Endometrial microvascular endothelial cells (primary cell): ENCODE data around the gene WASHC2C. TPM values are rescaled to one million over a fixed set of nuclear protein-coding genes. Genes with fewer than 3 reads are reported as not detected.
"Not testable (repeated sequence)": the region's sequence is repeated elsewhere in the genome, so short reads cannot be mapped to it uniquely, and the experiment has no call there.

Experiments
- in situ Hi-C: cut with HindIII; loops from 2 replicates; pipeline ENCODE4 v1.10.0; 2017; ENCODE audit warnings: low sequenced_read_pairs, low pct_unique_long_range_greater_than_20kb; ENCODE audit errors: inconsistent ontology term
- total RNA-seq: library from RNA; depleted of rRNA; stranded (reverse); fragments of >200 nt; gene quantifications from one replicate; pipeline ENCODE4 v1.2.3, GENCODE V29; 2015; ENCODE audit errors: inconsistent ontology term

Gene WASHC2C, protein sequence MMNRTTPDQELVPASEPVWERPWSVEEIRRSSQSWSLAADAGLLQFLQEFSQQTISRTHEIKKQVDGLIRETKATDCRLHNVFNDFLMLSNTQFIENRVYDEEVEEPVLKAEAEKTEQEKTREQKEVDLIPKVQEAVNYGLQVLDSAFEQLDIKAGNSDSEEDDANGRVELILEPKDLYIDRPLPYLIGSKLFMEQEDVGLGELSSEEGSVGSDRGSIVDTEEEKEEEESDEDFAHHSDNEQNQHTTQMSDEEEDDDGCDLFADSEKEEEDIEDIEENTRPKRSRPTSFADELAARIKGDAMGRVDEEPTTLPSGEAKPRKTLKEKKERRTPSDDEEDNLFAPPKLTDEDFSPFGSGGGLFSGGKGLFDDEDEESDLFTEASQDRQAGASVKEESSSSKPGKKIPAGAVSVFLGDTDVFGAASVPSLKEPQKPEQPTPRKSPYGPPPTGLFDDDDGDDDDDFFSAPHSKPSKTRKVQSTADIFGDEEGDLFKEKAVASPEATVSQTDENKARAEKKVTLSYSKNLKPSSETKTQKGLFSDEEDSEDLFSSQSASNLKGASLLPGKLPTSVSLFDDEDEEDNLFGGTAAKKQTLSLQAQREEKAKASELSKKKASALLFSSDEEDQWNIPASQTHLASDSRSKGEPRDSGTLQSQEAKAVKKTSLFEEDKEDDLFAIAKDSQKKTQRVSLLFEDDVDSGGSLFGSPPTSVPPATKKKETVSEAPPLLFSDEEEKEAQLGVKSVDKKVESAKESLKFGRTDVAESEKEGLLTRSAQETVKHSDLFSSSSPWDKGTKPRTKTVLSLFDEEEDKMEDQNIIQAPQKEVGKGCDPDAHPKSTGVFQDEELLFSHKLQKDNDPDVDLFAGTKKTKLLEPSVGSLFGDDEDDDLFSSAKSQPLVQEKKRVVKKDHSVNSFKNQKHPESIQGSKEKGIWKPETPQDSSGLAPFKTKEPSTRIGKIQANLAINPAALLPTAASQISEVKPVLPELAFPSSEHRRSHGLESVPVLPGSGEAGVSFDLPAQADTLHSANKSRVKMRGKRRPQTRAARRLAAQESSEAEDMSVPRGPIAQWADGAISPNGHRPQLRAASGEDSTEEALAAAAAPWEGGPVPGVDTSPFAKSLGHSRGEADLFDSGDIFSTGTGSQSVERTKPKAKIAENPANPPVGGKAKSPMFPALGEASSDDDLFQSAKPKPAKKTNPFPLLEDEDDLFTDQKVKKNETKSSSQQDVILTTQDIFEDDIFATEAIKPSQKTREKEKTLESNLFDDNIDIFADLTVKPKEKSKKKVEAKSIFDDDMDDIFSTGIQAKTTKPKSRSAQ (N-terminal part only)
- total RNA-seq: 31.2 TPM

DNA sequence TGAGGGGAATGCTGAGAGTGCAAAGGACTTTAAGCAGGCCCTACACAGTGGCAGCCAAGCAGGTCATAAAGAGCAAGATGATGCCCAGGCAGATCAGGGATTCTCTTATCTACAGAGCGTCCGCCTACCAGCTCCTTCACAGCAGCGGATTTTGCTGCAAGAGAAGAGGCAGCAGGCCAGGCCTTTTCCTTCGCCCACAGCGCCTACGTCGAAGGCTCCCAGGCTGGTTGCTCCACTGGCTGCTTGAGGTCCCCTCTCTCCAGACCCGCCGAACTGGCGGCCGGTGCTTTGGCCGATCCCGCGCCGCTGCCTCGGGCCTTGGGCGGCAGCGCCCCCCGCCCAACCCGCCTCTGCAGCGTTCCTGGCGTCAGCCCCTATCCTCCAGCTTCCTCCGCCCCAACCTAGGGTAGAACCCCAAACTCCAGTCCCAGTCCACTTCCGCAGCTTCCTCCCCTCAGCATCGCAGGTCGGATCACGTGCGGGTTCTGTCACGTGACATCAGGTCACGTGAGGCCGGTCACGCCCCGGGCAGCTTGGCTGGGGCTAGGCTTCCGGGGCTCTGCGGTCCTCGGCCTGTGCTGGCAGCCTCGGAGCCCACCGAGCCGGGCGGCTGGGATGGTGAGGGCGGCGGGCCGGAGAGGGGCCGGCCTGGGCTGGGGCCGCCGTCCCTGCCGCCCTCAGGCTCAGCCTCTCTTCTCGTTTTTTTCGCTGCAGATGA, at the start of gene WASHC2C:
WASHC2C (plus strand) TSS at position 564 of the 718 bp plus-strand sequence; CDS start at position 616, 52 bp downstream.
- in situ Hi-C loops: not testable (repeated sequence)

DNA sequence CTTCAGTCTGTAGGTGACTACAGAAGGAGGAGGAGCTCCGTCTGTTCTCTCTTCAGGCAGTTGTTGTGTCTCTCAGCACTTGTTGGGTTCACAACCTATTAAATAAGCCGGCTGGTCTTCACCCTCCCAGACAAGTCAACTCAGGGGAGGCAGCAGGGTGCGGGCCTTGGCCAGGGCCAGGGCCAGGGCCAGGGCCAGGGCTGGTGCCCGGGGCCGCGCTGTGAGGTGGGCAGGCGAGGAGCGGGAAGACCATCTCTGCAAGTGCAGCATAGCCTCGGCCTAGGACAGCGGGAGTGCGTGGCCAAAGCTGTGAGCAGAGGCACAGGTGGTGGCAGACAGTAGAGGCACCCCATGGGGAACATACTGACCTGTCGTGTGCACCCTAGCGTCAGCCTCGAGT, 48.6 kb upstream of the WASHC2C start:
- in situ Hi-C loops: not testable (repeated sequence)

DNA sequence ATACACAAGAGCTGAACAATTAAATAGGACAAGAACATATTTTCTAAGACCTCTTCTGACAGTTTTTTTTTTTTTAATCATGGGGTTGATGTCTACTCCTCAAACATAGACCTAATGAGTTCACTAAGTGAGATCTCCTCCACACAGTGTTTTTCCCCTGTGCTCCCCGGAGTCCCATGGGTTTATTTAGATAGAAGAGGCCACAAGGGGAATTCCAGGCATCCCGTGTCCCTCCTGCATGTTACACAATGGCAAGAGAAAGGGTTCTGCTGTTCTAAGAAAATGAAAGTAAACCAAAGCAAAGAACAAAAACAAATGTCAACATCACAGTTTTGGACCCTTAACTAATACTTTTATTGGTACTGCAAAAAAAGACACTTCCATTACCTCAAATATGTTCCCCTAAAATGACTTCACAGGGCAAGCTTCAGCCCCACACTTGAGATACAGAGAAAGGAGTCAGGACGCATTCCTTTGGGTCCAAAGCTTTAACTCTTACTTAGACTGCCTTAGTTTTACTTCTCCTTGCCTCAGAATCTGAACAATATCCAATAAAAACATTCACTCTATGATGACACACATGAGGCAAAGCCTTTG, 16.8 kb upstream of the WASHC2C start:
- in situ Hi-C loops: not testable (repeated sequence)

DNA sequence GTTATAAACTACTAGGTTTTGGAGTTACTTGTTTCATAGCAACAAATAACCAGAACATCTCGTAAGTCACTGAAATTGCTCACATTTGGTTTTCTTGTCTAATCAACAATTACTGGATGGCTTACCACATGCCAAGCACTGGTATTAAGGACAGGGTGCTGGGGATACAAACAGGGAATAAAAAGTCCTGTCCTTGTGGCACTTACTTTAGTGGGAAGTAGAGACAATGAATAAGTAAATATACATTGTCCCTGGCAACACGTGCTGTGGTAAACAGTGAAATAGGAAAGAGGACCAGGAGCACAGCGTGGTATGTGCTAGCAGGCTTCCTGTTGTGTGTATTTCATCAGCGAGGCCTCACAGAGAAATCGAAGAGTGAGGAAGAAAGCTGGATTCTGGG, 15.8 kb upstream of the WASHC2C start:
- in situ Hi-C loops: not testable (repeated sequence)

DNA sequence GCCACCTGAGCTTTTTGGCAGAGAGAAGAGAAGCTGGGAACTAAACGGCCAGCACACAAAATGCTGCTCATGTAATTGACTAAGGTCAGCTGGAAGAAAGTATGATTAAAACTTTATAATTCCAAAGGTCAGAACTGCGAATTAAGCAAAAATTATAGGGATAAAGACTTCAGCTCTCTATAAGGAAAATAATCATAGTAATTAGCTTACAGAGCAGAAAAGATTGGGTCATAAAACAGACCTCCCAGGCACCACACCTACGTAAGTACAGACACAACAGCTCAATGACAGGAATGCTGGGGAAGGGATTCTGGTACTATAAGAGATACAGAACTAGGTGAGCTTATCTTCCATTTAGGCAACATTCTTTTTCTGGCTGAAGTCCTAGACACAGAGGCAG, 10.0 kb upstream of the WASHC2C start:
- in situ Hi-C loops: not testable (repeated sequence)

DNA sequence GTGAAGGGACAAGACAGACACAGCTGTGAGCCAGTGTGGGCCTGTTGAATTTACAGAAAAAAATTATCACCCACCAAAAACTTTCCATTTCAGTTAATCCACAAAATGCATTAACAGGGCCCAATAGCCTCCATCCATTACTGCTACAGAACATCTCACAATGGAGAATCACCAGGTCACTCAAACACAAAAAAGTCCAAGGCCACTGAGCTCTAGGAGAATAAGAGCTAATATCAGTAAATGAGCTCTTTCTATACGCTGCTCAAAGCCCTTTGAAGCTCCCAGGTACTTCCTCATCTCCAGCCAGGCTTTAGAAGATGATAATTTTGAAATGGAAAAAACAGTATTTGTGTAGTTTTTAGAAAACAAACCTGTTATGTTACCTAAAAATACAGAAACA, 9.4 kb upstream of the WASHC2C start:
- in situ Hi-C loops: not testable (repeated sequence)

DNA sequence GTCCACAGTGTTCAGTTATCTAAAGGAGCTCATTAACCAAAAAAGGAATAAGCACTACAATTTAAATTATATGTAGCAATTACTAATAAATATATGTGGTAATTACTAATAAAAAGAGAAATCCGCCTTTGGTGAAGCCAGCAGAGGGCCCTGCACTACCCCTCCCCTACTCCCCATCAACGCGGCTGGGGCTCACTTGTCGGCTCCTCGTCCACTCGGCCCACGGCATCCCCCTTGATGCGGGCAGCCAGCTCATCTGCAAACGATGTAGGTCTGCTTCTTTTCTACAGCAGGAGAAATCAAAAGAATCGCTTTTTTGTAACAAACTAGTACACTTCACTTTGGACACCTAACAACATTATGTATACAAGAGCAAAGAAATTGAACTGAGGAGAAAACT, 5.6 kb upstream of the WASHC2C start:
- in situ Hi-C loops: not testable (repeated sequence)

DNA sequence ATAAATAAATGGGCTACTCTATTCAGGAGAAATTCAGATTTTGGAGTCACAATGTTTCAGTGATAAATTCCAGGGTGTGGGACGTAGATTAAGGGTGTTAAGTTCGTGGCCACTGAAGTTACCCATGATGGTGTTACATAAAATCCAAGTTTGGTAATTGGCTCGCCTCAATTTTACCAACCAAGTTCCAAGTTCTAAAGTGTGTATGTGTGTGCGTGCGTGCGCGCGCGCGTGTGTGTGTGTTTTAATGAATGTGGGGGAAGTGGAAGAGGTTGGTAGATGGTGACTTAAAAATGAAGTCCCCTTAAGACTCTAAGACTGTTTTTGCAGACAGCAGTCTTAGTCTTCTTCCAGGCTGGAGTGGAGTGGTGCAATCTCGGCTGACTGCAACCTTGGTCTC, 3.2 kb upstream of the WASHC2C start:
- in situ Hi-C loops: not testable (repeated sequence)

DNA sequence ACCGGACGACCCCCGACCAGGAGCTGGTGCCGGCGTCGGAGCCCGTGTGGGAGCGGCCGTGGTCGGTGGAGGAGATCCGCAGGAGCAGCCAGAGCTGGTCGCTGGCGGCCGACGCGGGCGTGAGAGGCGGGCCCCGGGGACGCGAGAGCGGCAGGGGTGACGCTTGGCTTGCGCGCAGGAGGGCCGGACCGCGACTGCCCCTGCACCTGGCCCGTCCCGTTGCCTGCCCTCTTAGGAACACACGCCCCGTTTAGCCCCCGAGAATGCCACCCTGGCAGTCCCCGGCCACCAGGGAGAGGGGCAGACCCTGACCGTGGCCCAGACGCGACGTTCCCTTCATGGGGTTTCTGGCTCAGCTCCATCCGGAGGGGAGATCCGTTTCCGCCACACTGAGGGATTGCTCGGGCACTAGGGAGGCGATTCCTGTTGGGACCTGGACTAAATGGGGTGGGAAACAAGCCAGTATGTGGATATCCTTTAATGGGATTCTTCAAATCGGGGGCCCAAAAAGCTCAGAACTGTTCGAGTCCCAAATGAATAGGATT, 427 bp downstream of the WASHC2C start:
- in situ Hi-C loops: not testable (repeated sequence)

DNA sequence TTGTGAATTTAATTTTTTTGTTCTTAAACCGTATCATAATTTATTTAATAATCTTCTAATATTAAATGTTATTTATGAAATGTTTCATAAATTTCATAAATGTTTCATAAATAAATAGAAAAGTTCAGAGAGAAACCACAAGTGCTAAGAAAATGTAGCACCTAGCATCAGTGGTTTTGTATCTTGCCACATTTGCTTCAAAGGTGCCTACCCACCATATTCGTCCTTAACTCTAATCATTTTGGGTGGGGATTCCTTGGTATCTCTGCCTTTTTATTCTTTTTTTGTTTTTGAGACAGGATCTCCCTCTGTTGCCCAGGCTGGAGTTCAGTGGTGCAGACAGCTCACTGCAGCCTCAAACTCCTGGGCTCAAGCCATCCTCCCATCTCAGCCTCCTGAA, 7.4 kb downstream of the WASHC2C start:
- in situ Hi-C loops: not testable (repeated sequence)

DNA sequence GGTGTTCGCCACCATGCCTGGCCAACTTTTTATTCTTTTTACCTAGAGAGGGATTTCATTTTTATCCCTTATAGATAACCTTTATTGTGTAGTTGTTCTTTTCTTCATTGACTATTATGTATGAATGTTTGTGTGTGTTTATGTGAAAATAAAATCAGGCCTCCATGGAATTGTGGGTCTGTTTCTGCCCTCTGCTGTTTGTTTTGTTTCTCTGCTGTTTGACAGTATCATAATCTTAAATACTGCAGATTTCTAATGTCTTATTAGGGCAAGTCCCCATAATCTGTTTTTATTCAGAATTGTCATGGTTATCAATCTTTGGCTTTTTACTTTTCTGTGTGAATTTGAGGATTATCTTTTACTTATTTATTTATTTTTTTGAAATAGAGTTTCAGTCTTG, 7.8 kb downstream of the WASHC2C start:
- in situ Hi-C loops: not testable (repeated sequence)

DNA sequence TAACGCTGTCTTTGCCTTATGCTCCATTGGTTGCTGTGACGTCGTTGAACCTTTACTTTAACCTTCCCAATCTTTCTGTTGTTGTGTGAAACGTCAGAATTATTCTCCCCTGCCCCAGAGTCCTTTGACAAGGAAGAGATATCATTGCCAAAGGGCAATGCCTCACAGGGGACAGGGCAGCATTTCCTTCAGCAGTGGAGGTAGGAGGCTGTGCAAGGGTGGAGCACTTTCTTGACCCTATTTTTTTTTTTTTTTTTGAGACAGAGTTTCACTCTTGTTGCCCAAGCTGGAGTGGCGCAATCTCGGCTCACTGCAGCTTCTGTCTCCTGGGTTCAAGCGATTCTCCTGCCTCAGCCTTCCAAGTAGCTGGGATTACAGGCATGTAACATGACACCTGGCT, 14.5 kb downstream of the WASHC2C start:
- in situ Hi-C loops: not testable (repeated sequence)

DNA sequence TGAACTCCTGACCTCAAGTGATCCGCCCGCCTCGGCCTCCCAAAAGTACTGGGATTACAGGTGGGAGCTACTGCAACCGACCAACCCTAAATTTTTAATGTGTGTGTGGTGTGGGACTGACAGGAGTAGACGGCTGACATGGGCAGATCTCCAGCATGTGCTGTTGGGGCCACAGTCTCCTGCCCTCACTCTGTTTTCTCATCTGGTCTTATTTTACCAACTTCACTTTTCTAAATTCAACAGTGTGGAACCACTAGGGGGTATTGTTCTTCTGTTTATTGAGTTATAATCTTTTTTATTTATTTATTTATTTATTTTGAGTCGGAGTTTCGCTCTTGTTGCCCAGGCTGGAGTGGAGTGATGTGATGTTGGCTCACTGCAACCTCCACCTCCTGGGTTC, 14.9 kb downstream of the WASHC2C start:
- in situ Hi-C loops: not testable (repeated sequence)

DNA sequence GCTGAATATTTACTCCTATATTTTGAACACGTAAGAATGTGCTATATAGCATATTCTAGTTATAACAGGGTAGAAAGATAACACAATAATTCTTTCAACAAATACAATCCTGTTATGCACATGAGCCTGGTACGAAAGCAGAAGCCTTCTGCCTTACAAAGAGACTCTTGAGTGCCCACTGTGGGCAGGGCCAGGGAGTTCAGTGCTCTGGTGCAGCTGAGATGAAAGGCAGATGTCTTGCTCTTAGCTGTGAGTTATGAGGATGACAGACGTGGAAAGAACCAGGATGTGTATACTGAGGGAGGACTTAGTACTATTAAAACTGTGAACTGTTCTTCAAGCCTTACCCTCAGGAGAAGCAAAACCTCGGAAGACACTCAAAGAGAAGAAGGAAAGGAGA, 24.1 kb downstream of the WASHC2C start:
- in situ Hi-C loops: not testable (repeated sequence)

DNA sequence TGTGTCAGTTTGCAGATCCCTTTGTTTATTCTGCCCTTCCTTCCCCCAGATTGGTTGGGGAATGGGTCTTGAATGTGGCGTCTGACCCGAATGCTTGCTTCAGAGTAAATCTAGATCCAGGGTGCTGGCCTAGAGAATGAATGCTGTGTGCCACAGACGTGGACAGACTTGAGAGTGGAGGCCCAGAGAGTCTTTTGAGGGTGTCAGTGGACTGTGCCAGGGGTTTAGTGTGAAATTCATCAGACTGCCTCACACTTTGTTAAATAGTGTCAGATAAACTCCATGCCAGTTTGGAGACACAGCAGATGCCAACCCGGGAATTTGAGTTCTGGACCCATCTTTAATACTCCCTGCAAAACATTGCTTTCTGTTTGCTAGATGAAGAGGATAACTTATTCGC, 25.1 kb downstream of the WASHC2C start:
- in situ Hi-C loops: not testable (repeated sequence)

DNA sequence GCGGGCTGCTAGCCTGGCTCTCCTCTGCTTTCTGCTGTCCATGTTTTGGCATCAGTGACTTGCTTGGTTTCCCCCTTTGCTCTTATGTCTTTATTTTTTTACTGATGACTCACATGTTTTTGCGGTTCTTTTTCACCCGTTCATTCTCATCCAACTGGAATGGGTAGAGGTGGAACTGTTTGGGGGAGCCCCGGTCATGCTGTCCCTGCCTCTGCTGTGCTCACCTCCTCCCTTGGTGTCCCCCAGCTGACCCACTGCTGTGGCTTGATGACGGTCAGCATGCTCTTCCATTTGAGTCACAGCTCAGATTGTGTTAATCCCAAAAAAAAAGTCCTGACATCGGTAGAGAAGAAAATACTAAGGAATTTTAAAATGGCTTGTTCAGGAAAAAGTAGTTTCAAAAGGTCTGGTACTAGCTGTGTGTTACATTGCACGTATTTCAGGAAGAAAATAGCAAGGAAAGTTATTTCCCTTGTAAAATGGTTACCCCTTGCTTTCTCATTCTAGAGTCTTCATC, 27.0 kb downstream of the WASHC2C start:
- in situ Hi-C loops: not testable (repeated sequence)

DNA sequence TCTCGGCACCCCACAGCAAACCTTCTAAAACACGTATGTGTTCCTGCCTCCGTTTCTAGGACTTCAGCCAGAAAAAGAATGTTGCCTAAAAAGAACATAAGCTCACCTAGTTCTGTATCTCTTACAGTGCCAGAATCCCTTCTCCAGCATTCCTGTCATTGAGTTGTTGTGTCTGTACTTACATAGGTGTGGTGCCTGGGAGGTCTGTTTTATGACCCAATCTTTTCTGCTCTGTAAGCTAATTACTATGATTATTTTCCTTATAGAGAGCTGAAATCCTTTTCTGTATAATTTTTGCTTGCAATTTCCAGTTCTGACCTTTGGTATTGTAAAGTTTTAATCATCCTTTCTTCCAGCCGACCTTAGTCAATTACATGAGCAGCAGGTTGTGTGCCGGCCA, 28.0 kb downstream of the WASHC2C start:
- in situ Hi-C loops: not testable (repeated sequence)

DNA sequence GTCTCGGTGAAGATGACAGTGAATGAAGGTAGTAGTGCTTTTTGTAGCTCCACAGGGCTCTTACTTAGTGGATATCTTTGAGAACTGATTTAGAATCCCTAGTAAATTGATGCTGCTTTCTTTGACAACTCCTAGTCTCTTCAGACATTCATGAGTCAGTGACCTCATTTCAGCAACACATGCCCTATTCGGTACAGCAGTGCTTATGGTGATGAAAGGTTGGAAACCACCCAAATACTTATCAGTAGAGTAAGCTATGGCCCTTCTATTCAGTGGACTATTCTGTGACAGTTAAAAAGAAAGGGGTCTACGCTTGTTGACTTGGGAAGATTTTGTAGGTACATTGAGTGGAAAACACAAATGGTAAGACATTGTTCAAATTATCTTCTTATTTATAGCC, 29.0 kb downstream of the WASHC2C start:
- in situ Hi-C loops: not testable (repeated sequence)
